K562 (cell line): ENCODE results near the gene RHOBTB3. TPM values are rescaled to one million over a fixed set of nuclear protein-coding genes. Genes with fewer than 3 reads are reported as not detected.

ENCODE experiments used
- DPF2 ChIP-seq: fragments of 450-650 bp; IDR thresholded peaks from 2 replicates; pipeline ENCODE4 v1.6.1; 2016
- EP400 ChIP-seq: fragments of 450-650 bp; IDR thresholded peaks from 2 replicates; pipeline ENCODE4 v1.6.1; 2017; ENCODE audit warnings: antibody characterized with exemption, mild to moderate bottlenecking, moderate library complexity
- FOXJ2 ChIP-seq: fragments of 200-800 bp; sonication (Bioruptor generic); IDR thresholded peaks from 2 replicates; pipeline ENCODE4 v1.6.1; 2016; ENCODE audit warnings: missing genetic modification characterization, missing compliant biosample characterization
- HOXB6 ChIP-seq: fragments of 250-450 bp; sonication (Bioruptor Pico); IDR thresholded peaks from 2 replicates; pipeline ENCODE4 v1.5.1; 2022; ENCODE audit warnings: mild to moderate bottlenecking, borderline replicate concordance
- MAFF ChIP-seq: IDR thresholded peaks from 2 replicates; pipeline ENCODE4 v1.6.1; 2012; ENCODE audit warnings: low read length, improper control_type of control experiment
- MAFG ChIP-seq: fragments of 450-650 bp; conservative IDR thresholded peaks from 2 replicates; pipeline ENCODE4 v1.6.1; 2016; ENCODE audit warnings: missing genetic modification characterization, missing compliant biosample characterization
- NFRKB ChIP-seq: fragments of 450-650 bp; IDR thresholded peaks from 2 replicates; pipeline ENCODE4 v1.6.1; 2016; ENCODE audit warnings: low read depth
- RAD21 ChIP-seq, 2 experiments: fragments of 250-450 bp in 1 of 2; fragments of 450-650 bp in 1 of 2; sonication (Bioruptor Pico) in 1 of 2; formaldehyde crosslinking in 1 of 2; IDR thresholded peaks in 1 of 2; conservative IDR thresholded peaks in 1 of 2; 2 replicates each; pipeline versions ENCODE4 v1.4.0 to v1.8.0; 2020 to 2022; ENCODE audit warnings: mild to moderate bottlenecking in 2 of 2, moderate library complexity in 1 of 2
- SMARCB1 ChIP-seq: IDR thresholded peaks from 2 replicates; pipeline ENCODE4 v1.6.1; 2011; ENCODE audit warnings: improper control_type of control experiment, low read depth; ENCODE audit not compliant: insufficient read length
- TAF9B ChIP-seq: fragments of 450-650 bp; IDR thresholded peaks from 2 replicates; pipeline ENCODE4 v1.6.1; 2018; ENCODE audit warnings: mild to moderate bottlenecking; ENCODE audit not compliant: partially characterized antibody
- ZKSCAN8 ChIP-seq: fragments of 200-800 bp; sonication (Bioruptor generic); IDR thresholded peaks from 2 replicates; pipeline ENCODE4 v1.6.1; 2016; ENCODE audit warnings: missing genetic modification characterization, missing compliant biosample characterization
- ZNF586 ChIP-seq: fragments of 450-650 bp; formaldehyde crosslinking; conservative IDR thresholded peaks from 2 replicates; pipeline ENCODE4 v1.4.0; 2020; ENCODE audit warnings: mild to moderate bottlenecking, moderate library complexity
- ZNF592 ChIP-seq: fragments of 450-650 bp; IDR thresholded peaks from 2 replicates; pipeline ENCODE4 v1.6.1; 2017; ENCODE audit warnings: antibody characterized with exemption, mild to moderate bottlenecking
- polyA plus RNA-seq, 8 experiments: library from polyadenylated mRNA; depleted of rRNA in 4 of 8; stranded (reverse) in 5 of 8; unstranded in 3 of 8; fragments of >200 nt; fragmentation: Nextera tagmentation in 2 of 8; fragmentation: Illumina TruSeq in 1 of 8; extraction: Ambion mirVana in 2 of 8; extraction: Trizol in 1 of 8; gene quantifications; 2 replicates each; pipeline versions ENCODE4 v1.2.1 to v1.2.3, GENCODE V29; 2011 to 2014; ENCODE audit warnings: inconsistent platforms in 1 of 8, missing spikeins in 1 of 8
- total RNA-seq, 7 experiments: library from RNA; depleted of rRNA in 6 of 7; stranded (reverse); fragments of >200 nt in 6 of 7; fragmentation: Illumina TruSeq in 2 of 7; extraction: Trizol in 2 of 7; gene quantifications; 2 replicates each; pipeline versions ENCODE4 v1.2.1 to v1.2.3, GENCODE V29; 2011 to 2021; ENCODE audit warnings: low replicate concordance in 1 of 7
- TF ChIP-seq, protein P1 (sequence below), 3 experiments: IDR thresholded peaks in 2 of 3; conservative IDR thresholded peaks in 1 of 3; 2 replicates each; pipeline ENCODE4 v1.5.1; 2011 to 2012; ENCODE audit warnings: low read length in 3 of 3, mild to moderate bottlenecking in 3 of 3, control low read depth in 2 of 3, improper control_type of control experiment in 1 of 3, inconsistent platforms in 1 of 3, low read depth in 1 of 3, mixed read lengths in 1 of 3, moderate library complexity in 1 of 3; ENCODE audit not compliant: insufficient read depth in 2 of 3
- TF ChIP-seq, protein P2 (sequence below): fragments of 250-450 bp; sonication (Bioruptor Pico); IDR thresholded peaks from 2 replicates; pipeline ENCODE4 v1.4.0; 2020

RHOBTB3 gene
- total and polyA plus RNA-seq, 9 of the 15 experiments (the other 6 are each of a cell fraction or from before 2014, with no cell fraction given), result 39.7 to 143 (median 115) TPM

GRCh38 chr5:95725937-95726810, 5.0 kb upstream of the RHOBTB3 start (continued):
- TF ChIP-seq ZKSCAN8 (CRISPR knock-in tag) (0 out of 2 replicates have a peak, but pooled peaks have one; percentile 49), MAFF (peak; percentile 43), NFRKB (no peak), TAF9B (peak; percentile 27), ZNF592 (peak; percentile 70), SMARCB1 (peak; percentile 87), FOXJ2 (tag) (peak; percentile 47; the same call in 1 of the 2 replicates), MAFG (tag) (peak; percentile 63), HOXB6 (CRISPR knock-in tag) (peak; percentile 57; the same call in 1 of the 2 replicates), RAD21 (CRISPR knock-in tag; conservative IDR thresholded peaks at IDR 0.05 in 1 of 2, IDR thresholded peaks at IDR 0.05 in 1 of 2) (0 out of 4 replicates have a peak, but pooled peaks of 1 of the 2 experiments have one; percentile 8), EP400 (no peak), ZNF586 (CRISPR knock-in tag) (no peak), DPF2 (peak; percentile 12; the same call in 1 of the 2 replicates)
- TF ChIP-seq, protein P1, sequence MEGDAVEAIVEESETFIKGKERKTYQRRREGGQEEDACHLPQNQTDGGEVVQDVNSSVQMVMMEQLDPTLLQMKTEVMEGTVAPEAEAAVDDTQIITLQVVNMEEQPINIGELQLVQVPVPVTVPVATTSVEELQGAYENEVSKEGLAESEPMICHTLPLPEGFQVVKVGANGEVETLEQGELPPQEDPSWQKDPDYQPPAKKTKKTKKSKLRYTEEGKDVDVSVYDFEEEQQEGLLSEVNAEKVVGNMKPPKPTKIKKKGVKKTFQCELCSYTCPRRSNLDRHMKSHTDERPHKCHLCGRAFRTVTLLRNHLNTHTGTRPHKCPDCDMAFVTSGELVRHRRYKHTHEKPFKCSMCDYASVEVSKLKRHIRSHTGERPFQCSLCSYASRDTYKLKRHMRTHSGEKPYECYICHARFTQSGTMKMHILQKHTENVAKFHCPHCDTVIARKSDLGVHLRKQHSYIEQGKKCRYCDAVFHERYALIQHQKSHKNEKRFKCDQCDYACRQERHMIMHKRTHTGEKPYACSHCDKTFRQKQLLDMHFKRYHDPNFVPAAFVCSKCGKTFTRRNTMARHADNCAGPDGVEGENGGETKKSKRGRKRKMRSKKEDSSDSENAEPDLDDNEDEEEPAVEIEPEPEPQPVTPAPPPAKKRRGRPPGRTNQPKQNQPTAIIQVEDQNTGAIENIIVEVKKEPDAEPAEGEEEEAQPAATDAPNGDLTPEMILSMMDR (IDR thresholded peaks at IDR 0.05 in 2 of 3, conservative IDR thresholded peaks at IDR 0.05 in 1 of 3; ENCODE audit: insufficient read depth in 2 of 3, low read depth in 1 of 3, low read length in 3 of 3), result no peak
- TF ChIP-seq, protein P2, sequence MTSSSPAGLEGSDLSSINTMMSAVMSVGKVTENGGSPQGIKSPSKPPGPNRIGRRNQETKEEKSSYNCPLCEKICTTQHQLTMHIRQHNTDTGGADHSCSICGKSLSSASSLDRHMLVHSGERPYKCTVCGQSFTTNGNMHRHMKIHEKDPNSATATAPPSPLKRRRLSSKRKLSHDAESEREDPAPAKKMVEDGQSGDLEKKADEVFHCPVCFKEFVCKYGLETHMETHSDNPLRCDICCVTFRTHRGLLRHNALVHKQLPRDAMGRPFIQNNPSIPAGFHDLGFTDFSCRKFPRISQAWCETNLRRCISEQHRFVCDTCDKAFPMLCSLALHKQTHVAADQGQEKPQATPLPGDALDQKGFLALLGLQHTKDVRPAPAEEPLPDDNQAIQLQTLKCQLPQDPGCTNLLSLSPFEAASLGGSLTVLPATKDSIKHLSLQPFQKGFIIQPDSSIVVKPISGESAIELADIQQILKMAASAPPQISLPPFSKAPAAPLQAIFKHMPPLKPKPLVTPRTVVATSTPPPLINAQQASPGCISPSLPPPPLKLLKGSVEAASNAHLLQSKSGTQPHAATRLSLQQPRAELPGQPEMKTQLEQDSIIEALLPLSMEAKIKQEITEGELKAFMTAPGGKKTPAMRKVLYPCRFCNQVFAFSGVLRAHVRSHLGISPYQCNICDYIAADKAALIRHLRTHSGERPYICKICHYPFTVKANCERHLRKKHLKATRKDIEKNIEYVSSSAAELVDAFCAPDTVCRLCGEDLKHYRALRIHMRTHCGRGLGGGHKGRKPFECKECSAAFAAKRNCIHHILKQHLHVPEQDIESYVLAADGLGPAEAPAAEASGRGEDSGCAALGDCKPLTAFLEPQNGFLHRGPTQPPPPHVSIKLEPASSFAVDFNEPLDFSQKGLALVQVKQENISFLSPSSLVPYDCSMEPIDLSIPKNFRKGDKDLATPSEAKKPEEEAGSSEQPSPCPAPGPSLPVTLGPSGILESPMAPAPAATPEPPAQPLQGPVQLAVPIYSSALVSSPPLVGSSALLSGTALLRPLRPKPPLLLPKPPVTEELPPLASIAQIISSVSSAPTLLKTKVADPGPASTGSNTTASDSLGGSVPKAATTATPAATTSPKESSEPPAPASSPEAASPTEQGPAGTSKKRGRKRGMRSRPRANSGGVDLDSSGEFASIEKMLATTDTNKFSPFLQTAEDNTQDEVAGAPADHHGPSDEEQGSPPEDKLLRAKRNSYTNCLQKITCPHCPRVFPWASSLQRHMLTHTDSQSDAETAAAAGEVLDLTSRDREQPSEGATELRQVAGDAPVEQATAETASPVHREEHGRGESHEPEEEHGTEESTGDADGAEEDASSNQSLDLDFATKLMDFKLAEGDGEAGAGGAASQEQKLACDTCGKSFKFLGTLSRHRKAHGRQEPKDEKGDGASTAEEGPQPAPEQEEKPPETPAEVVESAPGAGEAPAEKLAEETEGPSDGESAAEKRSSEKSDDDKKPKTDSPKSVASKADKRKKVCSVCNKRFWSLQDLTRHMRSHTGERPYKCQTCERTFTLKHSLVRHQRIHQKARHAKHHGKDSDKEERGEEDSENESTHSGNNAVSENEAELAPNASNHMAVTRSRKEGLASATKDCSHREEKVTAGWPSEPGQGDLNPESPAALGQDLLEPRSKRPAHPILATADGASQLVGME (CRISPR knock-in tag), result no peak
